ENCODE results near the gene GPR17. TPM values are rescaled to one million over a fixed set of nuclear protein-coding genes. Genes with fewer than 3 reads are reported as not detected.

The GPR17 gene
- total and polyA plus RNA-seq, 9 of the 15 experiments (the other 6 are each of a cell fraction or from before 2014, with no cell fraction given), result not detected

DNA sequence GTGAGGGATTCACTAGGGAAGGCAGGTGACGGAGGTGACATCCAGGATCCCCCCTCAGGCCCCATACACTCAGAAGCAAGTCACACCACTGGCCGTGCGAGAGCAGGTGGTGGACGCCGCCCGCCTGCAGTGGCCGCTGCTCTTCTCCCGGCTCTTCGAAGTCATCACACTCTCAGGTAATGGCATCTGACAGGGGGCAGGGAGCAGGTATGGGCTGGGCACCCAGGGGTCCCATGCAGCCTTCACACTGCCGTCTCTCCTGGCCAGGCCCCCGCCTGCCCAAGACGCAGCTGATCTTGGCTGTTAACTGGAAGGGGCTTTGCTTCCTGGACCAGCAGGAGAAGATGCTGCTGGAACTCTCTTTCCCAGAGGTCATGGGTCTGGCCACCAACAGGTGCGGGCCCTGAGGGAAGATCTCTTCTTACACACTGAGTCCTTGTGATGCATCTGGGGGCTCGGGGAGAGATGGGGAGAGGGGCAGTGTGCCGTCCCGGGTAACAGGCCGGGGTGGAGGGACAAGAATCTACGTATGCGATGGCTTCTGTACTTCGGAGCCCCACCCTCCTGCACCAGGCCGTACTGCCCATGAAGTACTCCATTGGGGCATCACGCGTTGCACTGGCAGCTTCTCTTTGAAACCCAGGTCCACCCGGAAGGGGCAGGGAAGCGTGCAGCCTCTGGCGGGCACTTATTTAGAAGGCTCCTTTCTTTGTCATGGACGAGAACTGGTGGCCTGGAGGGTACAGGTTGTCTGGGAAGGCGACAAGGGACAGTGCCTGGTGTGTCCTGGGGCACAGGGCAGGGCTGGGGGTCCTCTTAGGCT lies 18.8 kb upstream of the GPR17 start:
- no peaks in the 10 kb centered on the region for H3K79me2 ChIP-seq (ENCODE audit: control insufficient read depth, insufficient read depth, low read length)
- ATAC-seq (peak; percentile 25; the same call in 2 of the 3 replicates), DNase-seq (ENCODE audit: extremely low read depth in 1 of 4, low spot score in 3 of 4) (no peak), FAIRE-seq (no peak)
- CTCF ChIA-PET (ENCODE audit: low intra/inter-chr PET ratio), result no interaction called here
- H4K20me1 ChIP-seq (replicated peaks; ENCODE audit: control insufficient read depth, insufficient read depth, low read length), result peaks cover 9% of the 10 kb centered on the region; the same call in 1 of the 2 replicates
- H3K4me1 ChIP-seq (replicated peaks in 1 of 2; ENCODE audit: control insufficient read depth in 2 of 2, insufficient read depth in 2 of 2, low read length in 2 of 2), result peaks cover 0 to 40% of the 10 kb centered on the region in 2 experiments; a peak in 3 of 5 replicates
- TF ChIP-seq ZNF197 (CRISPR knock-in tag; IDR thresholded peaks at IDR 0.05; ENCODE audit: low read depth) (no peak), CBX2 (IDR thresholded peaks at IDR 0.05; ENCODE audit: insufficient read depth, low read length, poor library complexity, severe bottlenecking) (no peak), POLR2G (IDR thresholded peaks at IDR 0.05; ENCODE audit: low read depth, low read length) (no peak), RBM25 (IDR thresholded peaks at IDR 0.05; ENCODE audit: low read depth, low read length, severe bottlenecking) (no peak), POLR3G (IDR thresholded peaks at IDR 0.05; ENCODE audit: extremely low read depth, insufficient read length, insufficient replicate concordance) (no peak), ZNF143 (CRISPR knock-in tag; IDR thresholded peaks at IDR 0.05) (no peak), KDM5B (IDR thresholded peaks at IDR 0.05; ENCODE audit: insufficient replicate concordance, low read depth, low read length) (no peak), MTA3 (IDR thresholded peaks at IDR 0.05; ENCODE audit: borderline replicate concordance) (no peak), ZBED1 (IDR thresholded peaks at IDR 0.05) (no peak), NEUROD1 (IDR thresholded peaks at IDR 0.05; ENCODE audit: borderline replicate concordance, low read depth, low read length, partially characterized antibody) (no peak), PURB (CRISPR knock-in tag; IDR thresholded peaks at IDR 0.05; ENCODE audit: low read depth) (no peak)
- no peaks in the 10 kb centered on the region for H3K9me3 ChIP-seq (replicated peaks; ENCODE audit: control insufficient read depth, insufficient read depth, low read depth, low read length)
- under 1% methylated on average over 28 of the region's 28 CpGs for WGBS (ENCODE audit: insufficient coverage, low coverage, missing lambda C conversion rate)
- BruUV-seq (replicated peaks), result no TSS peak
- H3K9ac ChIP-seq (ENCODE audit: insufficient read depth in 1 of 2, low read depth in 2 of 2, low read length in 2 of 2), result no peak overlapping the region
- intact Hi-C loops (cut with micrococcal nuclease) (no loop called here), in situ Hi-C loops (cut with MboI) (no loop called here)
- H3K9me1 ChIP-seq (ENCODE audit: control insufficient read depth, insufficient read depth, low read length), result no peaks in the 10 kb centered on the region
- H3K27me3 ChIP-seq (ENCODE audit: control insufficient read depth in 2 of 2, insufficient read depth in 2 of 2, low read length in 2 of 2), result peaks cover 41 to 97% of the 10 kb centered on the region in 2 experiments; a peak in 4 of 5 replicates
- POLR2A ChIA-PET, result interaction anchor here (0.5 to 0.9 kb wide), 2 partner anchors 19 kb away, joined by 3 read pairs; no protein-coding TSS in a partner anchor
- H3K4me2 ChIP-seq (ENCODE audit: insufficient read depth, low read length), result no peak overlapping the region
- no peak overlapping the region for H3K27ac ChIP-seq (ENCODE audit: extremely low read depth, low read depth, low read length)
- H3K4me3 ChIP-seq, result no peak overlapping the region
- no peak overlapping the region for H2AFZ ChIP-seq (ENCODE audit: low read depth, low read length)
- no peaks in the 10 kb centered on the region for H3K36me3 ChIP-seq (ENCODE audit: control insufficient read depth, insufficient read depth, low read length)

All from K562 (cell line).